SK-N-MC (cell line): Measurements from ENCODE around the gene ANKLE1.
A peak's percentile ranks its signal among the peaks of the same experiment; 100 is the strongest.

Source experiments
- DNase-seq: peaks from one replicate; pipeline ENCODE4 v3.0.0-alpha.2; 2011; ENCODE audit warnings: low read depth, low spot score
- H3K27ac ChIP-seq: fragments of 200-600 bp; sonication (generic); 2 replicates; pipeline ENCODE4 v1.5.1; 2016; ENCODE audit warnings: mixed run types
- H3K36me3 ChIP-seq: fragments of 200-600 bp; sonication (generic); 2 replicates; pipeline ENCODE4 v1.6.1; 2017; ENCODE audit warnings: antibody characterized with exemption, low read length, mixed read lengths; ENCODE audit not compliant: insufficient read depth
- H3K4me3 ChIP-seq: fragments of 200-600 bp; sonication (generic); 2 replicates; pipeline ENCODE4 v1.5.1; 2016
- H3K9ac ChIP-seq: fragments of 200-600 bp; sonication (generic); 2 replicates; pipeline ENCODE4 v1.8.0; 2017; ENCODE audit warnings: mixed run types, mixed read lengths; ENCODE audit not compliant: insufficient read length
- H3K9me3 ChIP-seq: fragments of 200-600 bp; sonication (generic); 2 replicates; pipeline ENCODE4 v1.6.1; 2017; ENCODE audit warnings: low read depth, mild to moderate bottlenecking, antibody characterized with exemption, low read length, moderate library complexity, mixed read lengths
- EZH2 ChIP-seq: fragments of 200-600 bp; sonication (generic); IDR thresholded peaks from one replicate; pipeline ENCODE4 v1.6.1; 2017; ENCODE audit warnings: antibody characterized with exemption
- FOXP2 ChIP-seq: optimal IDR thresholded peaks from 2 replicates; pipeline ENCODE3; 2011; ENCODE audit warnings: mild to moderate bottlenecking, moderate library complexity; ENCODE audit not compliant: insufficient read depth; ENCODE audit errors: extremely low read length, control extremely low read depth
- POLR2AphosphoS5 ChIP-seq: IDR thresholded peaks from 2 replicates; pipeline ENCODE4 v1.6.1; 2012; ENCODE audit warnings: mild to moderate bottlenecking, low read depth, low read length, borderline replicate concordance

ANKLE1 gene

DNA sequence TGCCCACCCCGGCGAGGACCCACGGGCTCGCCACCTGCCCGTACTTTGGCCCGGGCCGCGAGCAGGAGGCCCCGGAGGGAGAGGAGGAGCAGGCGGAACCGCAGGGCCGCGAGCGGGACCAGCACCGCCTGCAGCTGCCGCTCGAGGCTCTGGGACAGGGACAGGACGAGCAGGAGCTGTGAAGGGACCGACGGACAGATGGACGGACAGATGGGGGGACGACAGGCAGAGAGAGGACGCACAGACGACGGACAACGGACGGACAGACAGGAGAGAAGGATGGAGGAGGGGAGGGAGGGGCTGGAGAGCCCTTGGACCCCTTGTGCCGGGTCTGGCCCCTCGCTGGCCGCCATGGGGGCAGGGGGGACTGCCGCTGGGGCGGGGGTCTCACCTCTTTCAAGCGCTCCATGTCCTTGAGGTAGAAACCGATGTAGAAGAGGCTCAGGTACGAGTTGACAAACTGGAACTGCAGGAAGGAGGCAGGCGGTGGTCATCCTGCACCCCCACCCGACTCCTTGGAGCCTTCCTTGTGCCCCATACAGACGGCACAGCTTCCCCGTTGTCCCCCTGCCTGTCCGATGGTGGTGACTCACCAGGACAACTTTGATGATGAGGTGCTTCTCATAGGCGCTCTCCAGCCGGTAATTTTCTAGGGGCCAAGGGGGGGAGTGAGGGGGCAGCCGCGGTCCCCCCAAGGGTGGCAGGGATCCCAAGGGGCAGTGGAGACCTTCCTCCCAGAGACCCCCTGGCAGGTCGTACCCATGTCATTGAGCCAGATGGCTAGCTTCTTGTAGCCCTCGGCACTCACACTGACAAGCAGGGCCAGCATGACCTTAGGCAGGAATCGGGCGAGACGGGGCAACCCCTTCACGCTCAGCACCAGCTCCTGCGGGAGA, 47.9 kb downstream of the ANKLE1 start:
- H3K4me3 ChIP-seq, result no peak overlapping the region
- H3K27ac ChIP-seq, result no peak overlapping the region
- H3K36me3 ChIP-seq, result peaks cover 5% of the 10 kb centered on the region
- no peaks in the 10 kb centered on the region for H3K9me3 ChIP-seq
- TF ChIP-seq POLR2AphosphoS5 (no peak), EZH2 (no peak), FOXP2 (no peak)
- H3K9ac ChIP-seq, result no peak overlapping the region
- DNase-seq, result no peak

DNA sequence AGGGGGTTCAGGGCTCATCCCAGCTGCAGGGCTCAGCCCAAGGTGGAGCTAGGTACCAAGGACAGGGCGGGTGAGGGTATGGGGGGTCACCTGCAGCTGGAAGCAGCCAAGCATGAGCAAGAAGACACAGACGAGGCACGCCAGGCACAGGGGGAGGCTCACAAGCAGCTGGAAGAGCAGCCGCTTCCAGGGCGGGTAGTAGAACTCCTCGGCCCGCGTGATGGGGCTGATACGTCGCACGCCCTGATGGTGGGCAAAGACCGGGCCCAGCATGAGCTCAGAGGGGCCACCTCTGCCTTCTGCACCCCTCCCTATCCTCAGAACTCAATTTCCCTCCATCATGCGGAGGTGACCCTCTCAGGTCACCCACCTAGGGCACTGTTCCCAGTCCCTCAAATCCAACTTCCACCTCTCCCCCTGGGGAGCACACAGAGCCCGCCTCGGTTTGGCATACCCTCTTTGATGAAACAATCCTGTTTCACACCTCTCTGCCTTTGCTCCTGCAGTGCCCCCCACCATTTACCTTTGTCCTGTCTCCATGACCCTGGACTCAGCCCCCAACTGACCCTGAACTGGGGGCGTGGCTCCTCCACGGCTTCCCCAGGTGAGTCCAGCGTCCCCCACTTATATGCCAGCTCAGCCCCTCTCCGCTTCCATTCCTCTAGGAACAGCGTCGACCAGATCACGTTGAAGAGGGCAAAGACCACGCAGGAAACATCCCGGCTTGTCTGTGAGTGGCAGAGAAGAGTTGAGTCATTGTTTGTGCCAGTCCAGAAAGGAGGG, 48.8 kb downstream of the ANKLE1 start:
- Histone ChIP-seq H3K9ac (no peak overlapping the region), H3K9me3 (no peaks in the 10 kb centered on the region), H3K4me3 (no peak overlapping the region), H3K36me3 (peaks cover 5% of the 10 kb centered on the region), H3K27ac (no peak overlapping the region)
- DNase-seq, result no peak
- TF ChIP-seq FOXP2 (no peak), EZH2 (no peak), POLR2AphosphoS5 (no peak)

GRCh38 chr19:17331045-17331558, 49.4 kb downstream of the ANKLE1 start:
- TF ChIP-seq POLR2AphosphoS5, result no peak
- no peak for TF ChIP-seq EZH2
- no peak for TF ChIP-seq FOXP2
- no peak for DNase-seq
- H3K9me3 ChIP-seq, result no peaks in the 10 kb centered on the region
- H3K36me3 ChIP-seq, result peaks cover 5% of the 10 kb centered on the region
- H3K27ac ChIP-seq, result no peak overlapping the region
- no peak overlapping the region for H3K4me3 ChIP-seq
- no peak overlapping the region for H3K9ac ChIP-seq

GRCh38 chr19:17332360-17332676, 50.6 kb downstream of the ANKLE1 start:
- Histone ChIP-seq H3K9ac (no peak overlapping the region), H3K4me3 (no peak overlapping the region), H3K9me3 (no peaks in the 10 kb centered on the region), H3K36me3 (peaks cover 5% of the 10 kb centered on the region), H3K27ac (no peak overlapping the region)
- no peak for DNase-seq
- TF ChIP-seq FOXP2 (no peak), EZH2 (no peak)

DNA sequence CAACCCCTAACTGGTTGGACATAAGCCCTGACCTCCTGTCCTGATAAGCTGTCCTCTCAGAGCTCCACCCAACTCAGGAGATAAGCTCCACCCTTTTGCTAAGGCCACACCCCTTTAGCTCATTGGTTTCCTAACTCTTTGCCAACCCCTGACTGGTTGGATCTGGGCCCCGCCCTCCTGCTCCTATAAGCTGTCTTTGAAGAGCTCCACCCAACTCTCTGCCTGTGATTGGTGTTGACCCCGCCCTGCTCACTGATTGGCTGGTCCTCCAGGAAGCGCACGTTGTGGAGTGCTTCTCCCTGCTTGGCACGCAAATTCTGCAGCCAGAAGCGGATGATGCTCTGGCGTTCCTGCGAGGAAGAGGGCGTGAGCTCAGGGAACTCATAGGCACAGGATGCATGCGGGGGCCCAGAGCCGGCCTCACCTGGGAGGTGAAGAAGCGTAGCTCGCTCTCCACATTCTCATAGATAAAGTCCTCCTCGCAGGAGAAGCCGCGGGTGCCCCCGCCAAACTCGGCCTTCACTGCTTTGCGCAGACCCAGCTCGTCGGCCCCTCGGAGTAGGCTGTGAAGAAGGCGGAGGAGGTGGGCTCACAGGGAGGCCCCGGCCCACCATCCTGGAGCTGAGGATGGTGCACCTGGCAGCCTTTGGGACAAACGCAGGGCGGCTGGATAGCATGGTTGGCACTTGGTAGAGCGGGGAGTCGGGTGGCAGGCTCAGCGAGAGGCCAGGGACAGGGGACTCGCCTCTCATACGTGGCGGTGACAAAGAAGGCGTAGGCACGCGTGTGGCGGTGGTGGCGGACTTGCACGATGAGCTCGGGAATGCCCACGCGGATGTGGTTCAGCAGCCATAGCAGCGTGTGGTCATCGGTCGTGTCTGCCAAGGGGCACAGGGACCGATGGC, 51.2 kb downstream of the ANKLE1 start:
- no peak overlapping the region for H3K4me3 ChIP-seq
- DNase-seq, result no peak
- no peak for TF ChIP-seq FOXP2
- no peak for TF ChIP-seq EZH2
- TF ChIP-seq POLR2AphosphoS5, result no peak

DNA sequence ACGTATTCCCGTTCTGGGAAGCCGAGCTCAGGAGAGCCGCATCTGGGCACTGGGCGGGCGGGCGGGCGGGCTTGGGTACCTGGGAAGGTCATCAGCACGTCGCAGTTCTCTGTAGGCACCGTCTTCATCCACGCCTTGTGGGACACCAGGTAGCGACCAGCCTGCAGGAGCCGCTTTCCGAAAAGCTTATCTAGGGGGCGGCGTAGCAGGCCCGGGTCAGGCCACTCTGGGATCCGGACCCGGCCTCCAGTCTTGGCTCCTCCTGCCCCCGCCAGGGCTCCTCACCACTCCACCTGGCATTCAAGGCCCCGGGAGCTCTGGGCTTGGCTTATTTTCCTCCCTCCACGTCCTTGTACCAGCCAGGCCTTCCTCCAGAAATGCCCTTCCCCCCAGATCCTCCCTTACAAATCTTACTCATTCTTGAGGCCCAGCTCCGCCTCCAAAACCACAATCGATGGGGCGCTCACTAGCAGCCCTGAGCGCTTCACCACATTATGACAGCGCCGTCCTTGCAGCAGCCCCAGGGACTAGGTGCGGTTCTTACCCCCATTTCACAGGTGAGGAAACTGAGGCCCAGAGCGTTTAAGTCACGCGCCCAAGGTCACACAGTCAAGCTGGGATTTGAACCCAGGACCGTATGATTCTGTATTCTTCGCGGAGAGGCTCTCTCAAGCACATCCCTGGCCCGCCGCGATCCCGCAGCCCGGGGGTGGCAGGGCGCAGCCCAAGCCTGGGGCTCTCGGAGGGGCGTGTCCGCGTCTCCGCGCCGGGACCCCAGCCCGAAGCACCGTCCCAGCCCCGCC, 52.1 kb downstream of the ANKLE1 start:
- Histone ChIP-seq H3K27ac (no peak overlapping the region), H3K9ac (peak overlapping the region; percentile 87), H3K9me3 (no peaks in the 10 kb centered on the region), H3K36me3 (peaks cover 5% of the 10 kb centered on the region), H3K4me3 (peak overlapping the region; percentile 91)
- peak; percentile 30 for DNase-seq
- TF ChIP-seq EZH2 (no peak), POLR2AphosphoS5 (peak; percentile 37; the same call in 1 of the 2 replicates)

More for the DNA sequence above, 51.2 kb downstream of the ANKLE1 start:
- Histone ChIP-seq H3K9ac (no peak overlapping the region), H3K36me3 (peaks cover 5% of the 10 kb centered on the region), H3K9me3 (no peaks in the 10 kb centered on the region), H3K27ac (no peak overlapping the region)
